GM21360 (cell line): ENCODE results near the gene TRIM63.
"Not testable (repeated sequence)": the region's sequence is repeated elsewhere in the genome, so short reads cannot be mapped to it uniquely, and the experiment has no call there.

Experiments used
- ATAC-seq: cut with Tn5 transposase; IDR thresholded peaks from one replicate; pipeline ENCODE4 v1.9.1; 2021; ENCODE audit warnings: mild to moderate bottlenecking, moderate library complexity; ENCODE audit not compliant: unreplicated experiment

Gene TRIM63

GRCh38 chr1:26067432-26067911 lies at the start of gene TRIM63:
TRIM63 (minus strand) TSS chr1:26067630; CDS start chr1:26067494, 136 bp downstream.
- no peak for ATAC-seq

- ATAC-seq: no peak
Measured at GRCh38 chr1:26114165-26114927, 46.9 kb upstream of the TRIM63 start.

GRCh38 chr1:26112407-26112775 lies 45.0 kb upstream of the TRIM63 start:
- no peak for ATAC-seq

- ATAC-seq: peak; percentile 69
Measured at GRCh38 chr1:26111530-26112406, 44.3 kb upstream of the TRIM63 start, which contains the start of gene PDIK1L. PDIK1L (plus strand) TSS chr1:26111824; CDS start chr1:26114309, 2,485 bp downstream.

GRCh38 chr1:26110731-26111529 lies 43.5 kb upstream of the TRIM63 start:
- ATAC-seq: peak; percentile 29

- no peak for ATAC-seq
Measured at GRCh38 chr1:26109229-26110164, 42.1 kb upstream of the TRIM63 start.

GRCh38 chr1:26105226-26105548 lies 37.8 kb upstream of the TRIM63 start:
- not testable (repeated sequence) for ATAC-seq

- ATAC-seq: no peak
Measured at GRCh38 chr1:26102526-26102925, 35.1 kb upstream of the TRIM63 start.

- no peak for ATAC-seq
Measured at GRCh38 chr1:26102119-26102518, 34.7 kb upstream of the TRIM63 start.

GRCh38 chr1:26100204-26100603 lies 32.8 kb upstream of the TRIM63 start:
- ATAC-seq: not testable (repeated sequence)

GRCh38 chr1:26099780-26100179 lies 32.4 kb upstream of the TRIM63 start:
- ATAC-seq: no peak

GRCh38 chr1:26098602-26099001 lies 31.2 kb upstream of the TRIM63 start:
- ATAC-seq: no peak

GRCh38 chr1:26097696-26098095 lies 30.3 kb upstream of the TRIM63 start:
- ATAC-seq: no peak

GRCh38 chr1:26096471-26096870 lies 29.0 kb upstream of the TRIM63 start:
- no peak for ATAC-seq

GRCh38 chr1:26094677-26095383 lies 27.4 kb upstream of the TRIM63 start:
- no peak for ATAC-seq

GRCh38 chr1:26094076-26094669 lies 26.7 kb upstream of the TRIM63 start:
- no peak for ATAC-seq

GRCh38 chr1:26093569-26093968 lies 26.1 kb upstream of the TRIM63 start:
- not testable (repeated sequence) for ATAC-seq

GRCh38 chr1:26092422-26092821 lies 25.0 kb upstream of the TRIM63 start:
- ATAC-seq: no peak

GRCh38 chr1:26090893-26091292 lies 23.5 kb upstream of the TRIM63 start:
- ATAC-seq: no peak
